GM23248 (cell line): ENCODE data around the gene SIPA1L3.

Experiments used
- EZH2 ChIP-seq: fragments of 200-600 bp; sonication (generic); IDR thresholded peaks from 2 replicates; pipeline ENCODE4 v1.6.1; 2018; ENCODE audit warnings: antibody characterized with exemption, mild to moderate bottlenecking; ENCODE audit not compliant: insufficient read depth, poor library complexity, severe bottlenecking
- EZH2phosphoT487 ChIP-seq: fragments of 200-600 bp; sonication (generic); IDR thresholded peaks from 2 replicates; pipeline ENCODE4 v1.6.1; 2018; ENCODE audit warnings: antibody characterized with exemption, moderate library complexity, mild to moderate bottlenecking, low read depth; ENCODE audit not compliant: insufficient read depth

DNA sequence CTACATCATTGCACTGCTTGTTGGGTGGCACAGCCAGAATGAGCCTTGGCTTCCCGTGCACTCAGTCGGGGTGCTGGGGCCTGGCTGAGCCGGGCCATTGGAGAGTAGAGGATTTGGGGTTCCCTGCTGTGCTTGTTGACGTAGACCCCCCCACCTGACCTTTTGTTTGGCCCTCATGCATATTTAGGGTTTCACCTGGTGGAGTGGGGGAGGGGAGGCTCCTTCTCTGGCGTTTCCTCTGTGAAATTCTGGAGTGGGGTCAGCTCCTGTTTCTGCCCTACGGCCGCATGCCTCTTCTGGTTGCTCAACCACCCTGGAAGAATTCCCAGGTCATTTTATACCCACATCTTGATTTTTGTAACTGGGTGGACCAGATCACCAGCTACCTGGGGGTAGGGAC is 82.8 kb downstream of the SIPA1L3 start:
- TF ChIP-seq EZH2, result no peak
- no peak for TF ChIP-seq EZH2phosphoT487
